Endodermal cell (in vitro differentiated cells): ENCODE measurements around the gene SLC6A12. TPM values are rescaled to one million over a fixed set of nuclear protein-coding genes. Genes with fewer than 3 reads are reported as not detected.

ENCODE experiments used
- DNase-seq: peaks from one replicate; pipeline ENCODE4 v3.0.0-alpha.2; 2017
- H3K27ac ChIP-seq: 2 replicates; pipeline ENCODE4 v1.5.1; 2013; ENCODE audit warnings: mild to moderate bottlenecking, low read depth, low read length, moderate library complexity
- H3K27me3 ChIP-seq: 2 replicates; pipeline ENCODE4 v1.6.1; 2013; ENCODE audit warnings: mild to moderate bottlenecking, low read length, moderate library complexity; ENCODE audit not compliant: insufficient read depth, control insufficient read depth, poor library complexity, severe bottlenecking
- H3K36me3 ChIP-seq: 2 replicates; pipeline ENCODE4 v1.7.0; 2013; ENCODE audit warnings: mild to moderate bottlenecking, low read length, moderate library complexity; ENCODE audit not compliant: control insufficient read depth, insufficient read depth
- H3K4me1 ChIP-seq: one replicate; pipeline ENCODE4 v1.7.0; 2013; ENCODE audit warnings: low read length; ENCODE audit not compliant: control insufficient read depth, insufficient read depth
- H3K4me3 ChIP-seq: 2 replicates; pipeline ENCODE4 v1.5.1; 2013; ENCODE audit warnings: mild to moderate bottlenecking, low read length, moderate library complexity
- H3K9ac ChIP-seq: 2 replicates; pipeline ENCODE4 v1.6.1; 2013; ENCODE audit warnings: mild to moderate bottlenecking, low read length, moderate library complexity; ENCODE audit not compliant: poor library complexity, severe bottlenecking; ENCODE audit errors: extremely low read depth
- H3K9me3 ChIP-seq: 2 replicates; pipeline ENCODE4 v1.6.1; 2013; ENCODE audit warnings: mild to moderate bottlenecking, low read length, moderate library complexity; ENCODE audit not compliant: control insufficient read depth
- H3K27ac Mint-ChIP-seq: 2 replicates; pipeline ENCODE4 v1.8.0; 2020; ENCODE audit warnings: mixed read lengths
- H3K27me3 Mint-ChIP-seq: 2 replicates; pipeline ENCODE4 v1.8.0; 2021; ENCODE audit warnings: mild to moderate bottlenecking, mixed read lengths; ENCODE audit not compliant: insufficient read depth
- H3K36me3 Mint-ChIP-seq: 2 replicates; pipeline ENCODE4 v1.8.0; 2020; ENCODE audit warnings: low read depth, mixed read lengths
- H3K4me1 Mint-ChIP-seq: 2 replicates; pipeline ENCODE4 v1.8.0; 2020; ENCODE audit warnings: mixed read lengths
- H3K4me3 Mint-ChIP-seq: 2 replicates; pipeline ENCODE4 v1.8.0; 2020; ENCODE audit warnings: mild to moderate bottlenecking, moderate library complexity, mixed read lengths
- H3K9me3 Mint-ChIP-seq: 2 replicates; pipeline ENCODE4 v1.8.0; 2020; ENCODE audit warnings: mild to moderate bottlenecking, mixed read lengths
- CTCF ChIP-seq: fragments of 200-600 bp; sonication (generic); conservative IDR thresholded peaks from 2 replicates; pipeline ENCODE4 v1.5.0; 2021; ENCODE audit warnings: antibody characterized with exemption, mild to moderate bottlenecking
- WGBS, 2 experiments: methylation state at CpG; one replicate each; pipeline versions ENCODE4 v1.1.5 to v1.1.7; 2013; ENCODE audit warnings: missing lambda C conversion rate in 2 of 2, mixed read lengths in 1 of 2; ENCODE audit not compliant: insufficient coverage in 1 of 2, insufficient read length in 1 of 2; 5-methylcytosine and 5-hydroxymethylcytosine counted together
- total RNA-seq, 2 donors: library from RNA; stranded (reverse); fragmentation: NEBNext Ultra II Directional in 1 of 2; extraction: Animal tissue kit (Norgen Biotek cat#: 25700) in 1 of 2; gene quantifications; 2 replicates in 1 of 2; 3 replicates in 1 of 2; pipeline ENCODE4 v1.2.1, GENCODE V29; 2021

SLC6A12 gene
- total RNA-seq, 2 donors from 2014 or later: 0.58 to 1.3 TPM

- TF ChIP-seq CTCF: no peak
- Histone ChIP-seq H3K9ac (no peak overlapping the region), H3K27me3 (peaks cover 18% of the 10 kb centered on the region), H3K36me3 (no peaks in the 10 kb centered on the region), H3K27ac (no peak overlapping the region), H3K4me3 (no peak overlapping the region), H3K9me3 (no peaks in the 10 kb centered on the region), H3K4me1 (peaks cover 7% of the 10 kb centered on the region)
- Mint-ChIP-seq H3K27me3 (peaks cover 82% of the 10 kb centered on the region), H3K4me3 (no peak overlapping the region), H3K4me1 (peaks cover 7% of the 10 kb centered on the region), H3K27ac (no peak overlapping the region), H3K9me3 (peaks cover 7% of the 10 kb centered on the region), H3K36me3 (no peaks in the 10 kb centered on the region)
- no peak for DNase-seq
- 86% methylated on average over 2 of the region's 3 CpGs; no CpG with 5 or more reads in 1 of the 2 experiments for WGBS, 2 experiments
Observed at GRCh38 chr12:191541-191940, 22.4 kb downstream of the SLC6A12 start.

GRCh38 chr12:190881-191280, 23.1 kb downstream of the SLC6A12 start:
- Histone ChIP-seq H3K9ac (no peak overlapping the region), H3K4me1 (peaks cover 7% of the 10 kb centered on the region), H3K36me3 (no peaks in the 10 kb centered on the region), H3K4me3 (no peak overlapping the region), H3K27me3 (peaks cover 18% of the 10 kb centered on the region), H3K27ac (no peak overlapping the region), H3K9me3 (no peaks in the 10 kb centered on the region)
- Mint-ChIP-seq H3K27me3 (peaks cover 82% of the 10 kb centered on the region), H3K36me3 (no peaks in the 10 kb centered on the region), H3K4me1 (peaks cover 7% of the 10 kb centered on the region), H3K4me3 (no peak overlapping the region), H3K27ac (no peak overlapping the region), H3K9me3 (peaks cover 7% of the 10 kb centered on the region)
- WGBS, 2 experiments: 85 to 93% methylated on average over 8 of the region's 8 CpGs
- TF ChIP-seq CTCF: no peak
- no peak for DNase-seq

GRCh38 chr12:189622-189962, 24.4 kb downstream of the SLC6A12 start:
- H3K4me3 ChIP-seq: no peak overlapping the region
- H3K9me3 ChIP-seq: no peaks in the 10 kb centered on the region
- H3K27ac ChIP-seq: no peak overlapping the region
- Mint-ChIP-seq H3K36me3 (no peaks in the 10 kb centered on the region), H3K4me1 (peaks cover 7% of the 10 kb centered on the region), H3K27ac (no peak overlapping the region), H3K4me3 (no peak overlapping the region), H3K27me3 (peaks cover 86% of the 10 kb centered on the region), H3K9me3 (peaks cover 7% of the 10 kb centered on the region)
- H3K4me1 ChIP-seq: peaks cover 7% of the 10 kb centered on the region
- H3K36me3 ChIP-seq: no peaks in the 10 kb centered on the region
- WGBS, 2 experiments: 69 to 87% methylated on average over 4 to 6 of the region's 6 CpGs
- TF ChIP-seq CTCF: no peak
- no peak overlapping the region for H3K9ac ChIP-seq
- DNase-seq: no peak
- H3K27me3 ChIP-seq: peaks cover 18% of the 10 kb centered on the region
